Breast epithelium (tissue), 4 donors: ENCODE results near the gene TMEM25. TPM values are rescaled to one million over a fixed set of nuclear protein-coding genes. Genes with fewer than 3 reads are reported as not detected.

ENCODE experiments used
- DNase-seq, 2 donors: peaks; one replicate each; pipeline ENCODE4 v3.0.0-alpha.2; 2019; ENCODE audit warnings: low spot score in 2 of 2
- H3K27ac ChIP-seq, 2 donors: fragments of 200-600 bp; sonication (generic) in 1 of 2; one replicate each; pipeline ENCODE4 v1.5.1; 2016 to 2019; ENCODE audit warnings: mild to moderate bottlenecking in 1 of 2
- H3K27me3 ChIP-seq, 2 donors: fragments of 200-600 bp; sonication (generic) in 1 of 2; one replicate each; pipeline versions ENCODE4 v1.5.1 to v1.6.0; 2017 to 2019; ENCODE audit warnings: control low read depth in 1 of 2, mild to moderate bottlenecking in 1 of 2
- H3K36me3 ChIP-seq: fragments of 200-600 bp; one replicate; pipeline ENCODE4 v1.5.1; 2019
- H3K4me1 ChIP-seq, 2 donors: fragments of 200-600 bp; sonication (generic); one replicate each; pipeline ENCODE4 v1.5.1; 2016 to 2019; ENCODE audit warnings: control low read depth in 1 of 2
- H3K4me3 ChIP-seq, 3 donors: fragments of 200-600 bp; sonication (generic); 1 replicate in 2 of 3; 2 replicates in 1 of 3; pipeline ENCODE4 v1.5.1; 2016 to 2019; ENCODE audit warnings: mild to moderate bottlenecking in 3 of 3, moderate library complexity in 2 of 3
- H3K9me3 ChIP-seq, 2 donors: fragments of 200-600 bp; sonication (generic) in 1 of 2; one replicate each; pipeline ENCODE4 v1.5.1; 2016 to 2019; ENCODE audit warnings: control low read depth in 1 of 2
- CTCF ChIP-seq, 3 donors: fragments of 450-650 bp; IDR thresholded peaks; one replicate each; pipeline ENCODE4 v1.5.1; 2016 to 2017; ENCODE audit warnings: antibody characterized with exemption in 3 of 3, mild to moderate bottlenecking in 3 of 3, moderate library complexity in 3 of 3
- POLR2A ChIP-seq: fragments of 450-650 bp; IDR thresholded peaks from one replicate; pipeline ENCODE4 v1.6.1; 2016; ENCODE audit warnings: antibody characterized with exemption, mild to moderate bottlenecking, moderate library complexity
- POLR2AphosphoS5 ChIP-seq, 3 donors: sonication (generic); formaldehyde crosslinking; IDR thresholded peaks; one replicate each; pipeline ENCODE4 v1.6.1; 2017; ENCODE audit warnings: antibody characterized with exemption in 3 of 3
- intact Hi-C: fragments of 100-400 bp; cut with DNase I; formaldehyde crosslinking; loops from one replicate; pipeline ENCODE4 v1.15.1; 2023; ENCODE audit warnings: low total_unique reads
- total RNA-seq, 3 donors: library from RNA; depleted of rRNA; stranded (reverse); fragments of >200 nt; gene quantifications; one replicate each; pipeline ENCODE4 v1.1.0, GENCODE V29; 2016

The TMEM25 gene
- total RNA-seq, 3 donors from 2014 or later: 14.1 to 53.6 (median 38.0) TPM

DNA sequence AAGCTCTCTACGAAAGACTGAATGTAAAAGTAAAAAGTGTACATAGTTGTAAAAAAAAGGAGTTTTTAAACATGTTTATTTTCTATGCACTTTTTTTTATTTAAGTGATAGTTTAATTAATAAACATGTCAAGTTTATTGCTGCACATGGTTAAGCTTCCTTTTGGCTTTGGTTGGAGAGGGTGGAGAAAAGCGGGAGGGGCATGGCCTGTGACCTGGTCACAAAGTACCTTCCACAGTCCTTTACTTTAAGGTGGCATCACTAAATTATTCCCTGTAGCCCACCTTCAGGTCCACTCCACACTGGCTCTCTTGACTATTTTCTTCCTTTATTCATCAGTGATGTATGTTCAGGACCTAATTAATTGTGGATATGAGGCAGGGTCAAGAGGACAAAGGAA, 4.3 kb upstream of the TMEM25 start:
- Histone ChIP-seq H3K4me1 (peaks cover 5 to 30% of the 10 kb centered on the region in 2 donors), H3K36me3 (no peaks in the 10 kb centered on the region), H3K4me3 (no peak overlapping the region), H3K9me3 (no peaks in the 10 kb centered on the region), H3K27me3 (no peaks in the 10 kb centered on the region), H3K27ac (peak overlapping the region; percentile 46 to 54)
- TF ChIP-seq POLR2AphosphoS5 (IDR thresholded peaks at IDR 0.05) (no peak), CTCF (IDR thresholded peaks at IDR 0.05) (no peak), POLR2A (no peak)
- intact Hi-C loops: no loop called here
- DNase-seq: no peak

DNA sequence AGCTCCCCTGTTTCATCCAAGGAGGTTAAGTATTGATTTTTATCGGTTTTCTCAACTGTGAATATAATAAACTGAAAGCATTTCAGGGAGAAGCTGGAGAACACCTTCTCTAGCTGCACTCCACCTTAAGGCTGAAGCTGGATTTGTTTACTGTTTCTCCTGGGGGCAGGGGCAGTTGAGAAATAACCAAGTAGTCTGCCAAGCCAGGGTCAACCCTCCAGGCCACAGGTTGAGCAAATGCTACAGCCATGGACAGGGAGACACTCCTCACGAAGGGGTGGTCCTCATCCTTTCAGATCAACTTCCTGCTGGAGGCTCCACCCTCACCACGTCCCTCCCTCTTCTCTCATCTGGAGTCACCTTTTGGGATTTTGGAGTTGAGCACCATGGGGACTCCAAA, 3.9 kb upstream of the TMEM25 start, which contains the start of gene TTC36:
TSS of gene TTC36 (plus strand) at position 366 of the 400 bp plus-strand sequence. CDS start at position 387, 21 bp downstream.
- peak in 1 of 2 donors; percentile 56 for DNase-seq

DNA sequence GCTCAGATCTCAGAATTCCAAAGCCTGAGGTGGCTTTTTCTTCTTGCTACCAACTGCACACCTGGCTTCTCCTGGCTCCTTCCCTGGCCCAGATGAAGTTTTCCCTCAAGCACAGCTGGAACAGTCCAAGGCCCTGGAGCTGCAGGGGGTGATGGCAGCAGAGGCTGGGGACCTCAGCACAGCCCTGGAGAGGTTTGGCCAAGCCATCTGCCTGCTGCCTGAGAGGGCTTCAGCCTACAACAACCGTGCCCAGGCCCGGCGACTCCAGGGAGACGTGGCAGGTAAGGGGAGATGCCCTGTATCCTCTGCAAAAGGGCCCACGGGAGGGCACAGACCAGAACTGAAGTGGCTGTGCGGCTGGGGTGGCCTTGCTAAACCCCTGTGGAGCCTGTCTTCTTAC, 2.5 kb upstream of the TMEM25 start:
- TF ChIP-seq POLR2A: no peak
- no peak for TF ChIP-seq POLR2AphosphoS5 (IDR thresholded peaks at IDR 0.05)
- TF ChIP-seq CTCF (IDR thresholded peaks at IDR 0.05): no peak
- H3K4me3 ChIP-seq: no peak overlapping the region
- no peak for DNase-seq
- no peaks in the 10 kb centered on the region for H3K27me3 ChIP-seq
- no peak overlapping the region for H3K27ac ChIP-seq
- peaks cover 4 to 25% of the 10 kb centered on the region in 2 donors for H3K4me1 ChIP-seq
- no peaks in the 10 kb centered on the region for H3K9me3 ChIP-seq
- H3K36me3 ChIP-seq: no peaks in the 10 kb centered on the region
- intact Hi-C loops: no loop called here

More for the DNA sequence above, 3.9 kb upstream of the TMEM25 start, which contains the start of gene TTC36:
- H3K9me3 ChIP-seq: no peaks in the 10 kb centered on the region
- TF ChIP-seq CTCF (IDR thresholded peaks at IDR 0.05) (no peak), POLR2AphosphoS5 (IDR thresholded peaks at IDR 0.05) (no peak)
- H3K27me3 ChIP-seq: no peaks in the 10 kb centered on the region
- intact Hi-C loops: no loop called here
- H3K27ac ChIP-seq: peak within 1 kb of the TSS; percentile 46 to 54
- H3K4me1 ChIP-seq: peaks cover 7 to 34% of the 10 kb centered on the region in 2 donors
- H3K4me3 ChIP-seq: no peak within 1 kb of the TSS
- H3K36me3 ChIP-seq: no peaks in the 10 kb centered on the region

GRCh38 chr11:118529584-118530175, 1.3 kb upstream of the TMEM25 start:
- Histone ChIP-seq H3K36me3 (no peaks in the 10 kb centered on the region), H3K4me3 (peak overlapping the region; percentile 63 to 96 (median 70)), H3K27me3 (no peaks in the 10 kb centered on the region), H3K27ac (no peak overlapping the region), H3K9me3 (no peaks in the 10 kb centered on the region), H3K4me1 (peaks cover 4 to 13% of the 10 kb centered on the region in 2 donors)
- intact Hi-C loops: no loop called here
- no peak for TF ChIP-seq CTCF (IDR thresholded peaks at IDR 0.05)
- TF ChIP-seq POLR2A: no peak
- TF ChIP-seq POLR2AphosphoS5 (IDR thresholded peaks at IDR 0.05): no peak
- no peak for DNase-seq

DNA sequence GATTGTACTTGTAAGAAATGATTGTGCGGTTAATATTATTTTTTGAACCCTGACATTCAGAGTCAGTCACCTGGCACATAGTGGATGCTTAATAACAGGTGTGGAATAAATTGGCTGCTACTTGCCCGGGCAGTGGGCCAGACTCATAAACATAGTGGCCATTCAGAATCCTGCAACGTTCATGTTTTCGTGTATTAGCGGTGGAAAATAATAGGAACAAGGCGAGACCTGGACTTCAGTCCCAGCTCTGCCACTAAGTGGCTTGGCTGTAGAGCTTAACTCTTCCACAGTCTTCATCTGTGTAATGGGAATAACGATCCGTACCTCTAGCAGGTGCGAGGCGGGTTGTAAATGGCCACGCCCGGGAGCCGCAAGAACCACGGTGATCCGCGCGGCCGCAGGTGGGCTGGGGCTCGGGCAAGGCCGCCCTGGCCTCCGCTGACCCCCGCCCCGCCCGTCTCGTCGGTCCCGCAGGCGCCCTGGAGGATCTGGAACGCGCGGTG, 761 bp upstream of the TMEM25 start:
- Histone ChIP-seq H3K36me3 (no peaks in the 10 kb centered on the region), H3K27me3 (no peaks in the 10 kb centered on the region), H3K4me3 (peak overlapping the region; percentile 63 to 96 (median 70)), H3K4me1 (peaks cover 4 to 8% of the 10 kb centered on the region in 2 donors), H3K27ac (peak overlapping the region; percentile 54 to 91), H3K9me3 (no peaks in the 10 kb centered on the region)
- no peak for TF ChIP-seq POLR2A
- TF ChIP-seq POLR2AphosphoS5 (IDR thresholded peaks at IDR 0.05): no peak
- no peak for TF ChIP-seq CTCF (IDR thresholded peaks at IDR 0.05)
- DNase-seq: no peak
- intact Hi-C loops: no loop called here
